Suppressor macrophage treated with lipopolysaccharide for 4 hours (primary cell): ENCODE measurements around the gene GRHL3.

ENCODE experiments used
- DNase-seq: peaks from one replicate; pipeline ENCODE4 v3.0.0-alpha.2; 2020

GRHL3 gene

GRCh38 chr1:24344090-24344742, 25.1 kb downstream of the GRHL3 start:
- no peak for DNase-seq

- DNase-seq: no peak
Observed at GRCh38 chr1:24345334-24345733, 26.2 kb downstream of the GRHL3 start.

- no peak for DNase-seq
Observed at GRCh38 chr1:24347159-24347934, 28.2 kb downstream of the GRHL3 start.

- no peak for DNase-seq
Observed at GRCh38 chr1:24348196-24348595, 29.0 kb downstream of the GRHL3 start.

- no peak for DNase-seq
Observed at GRCh38 chr1:24349891-24350290, 30.7 kb downstream of the GRHL3 start.

GRCh38 chr1:24351247-24351646, 32.1 kb downstream of the GRHL3 start:
- DNase-seq: peak; percentile 19

GRCh38 chr1:24351918-24352627, 32.9 kb downstream of the GRHL3 start:
- no peak for DNase-seq

- DNase-seq: no peak
Observed at GRCh38 chr1:24353292-24353891, 34.2 kb downstream of the GRHL3 start.

GRCh38 chr1:24355466-24355865, 36.3 kb downstream of the GRHL3 start:
- DNase-seq: no peak

- no peak for DNase-seq
Observed at GRCh38 chr1:24357038-24357437, 37.9 kb downstream of the GRHL3 start.

- no peak for DNase-seq
Observed at GRCh38 chr1:24360681-24361080, 41.5 kb downstream of the GRHL3 start.

- no peak for DNase-seq
Observed at GRCh38 chr1:24361811-24362210, 42.7 kb downstream of the GRHL3 start.

- DNase-seq: no peak
Observed at GRCh38 chr1:24362396-24362795, 43.2 kb downstream of the GRHL3 start.

GRCh38 chr1:24362982-24363614, 43.9 kb downstream of the GRHL3 start:
- DNase-seq: no peak

- DNase-seq: no peak
Observed at GRCh38 chr1:24363994-24364393, 44.8 kb downstream of the GRHL3 start.

GRCh38 chr1:24364605-24364974, 45.4 kb downstream of the GRHL3 start:
- no peak for DNase-seq

- DNase-seq: peak; percentile 94
Observed at GRCh38 chr1:24364975-24365678, 46.0 kb downstream of the GRHL3 start.

- DNase-seq: no peak
Observed at GRCh38 chr1:24366707-24367106, 47.5 kb downstream of the GRHL3 start.

GRCh38 chr1:24369199-24369598, 50.0 kb downstream of the GRHL3 start:
- DNase-seq: no peak

GRCh38 chr1:24369801-24370200, 50.6 kb downstream of the GRHL3 start:
- DNase-seq: no peak

- DNase-seq: no peak
Observed at GRCh38 chr1:24373044-24373443, 53.9 kb downstream of the GRHL3 start.

- DNase-seq: no peak
Observed at GRCh38 chr1:24373710-24374109, 54.6 kb downstream of the GRHL3 start.
